ENCODE measurements around the gene SASH3. TPM values are rescaled to one million over a fixed set of nuclear protein-coding genes. Genes with fewer than 3 reads are reported as not detected.

SASH3 gene
- total and polyA plus RNA-seq, 2 donors (not counting 1 experiment from before 2014, with no cell fraction given), result 224 to 240 TPM

GRCh38 chrX:129843209-129843458, 63.4 kb downstream of the SASH3 start:
- TF ChIP-seq CTCF (IDR thresholded peaks at IDR 0.05) (no peak), EZH2 (IDR thresholded peaks at IDR 0.05; ENCODE audit: borderline replicate concordance, insufficient read depth, low read depth, low read length, poor library complexity, severe bottlenecking) (no peak)
- Histone ChIP-seq H2AFZ (ENCODE audit: insufficient read depth, low read depth, low read length, poor library complexity, severe bottlenecking) (peak overlapping the region; percentile 87), H3K9ac (ENCODE audit: low read length) (peak overlapping the region; percentile 76), H3K36me3 (replicated peaks in 1 of 2; ENCODE audit: control extremely low read depth in 1 of 2, control insufficient read depth in 1 of 2, extremely low read depth in 1 of 2, insufficient read depth in 2 of 2, low read length in 1 of 2) (no peaks in the 10 kb centered on the region), H3K9me3 (ENCODE audit: control extremely low read depth in 1 of 3, control insufficient read depth in 2 of 3, insufficient read depth in 1 of 3, low read length in 2 of 3) (no peaks in the 10 kb centered on the region), H3K4me3 (ENCODE audit: control extremely low read depth in 1 of 5, extremely low read depth in 1 of 5, insufficient read depth in 1 of 5, low read depth in 2 of 5, low read length in 4 of 5) (peak overlapping the region in 4 of 5 experiments; percentile 68 to 75 (median 72)), H4K20me1 (ENCODE audit: control insufficient read depth, insufficient read depth, low read length, poor library complexity, severe bottlenecking) (no peaks in the 10 kb centered on the region), H3K27ac (ENCODE audit: low read length in 2 of 2) (no peak overlapping the region), H3K4me2 (replicated peaks; ENCODE audit: low read depth, low read length, poor library complexity, severe bottlenecking) (peak overlapping the region; percentile 78), H3K27me3 (replicated peaks in 1 of 4; ENCODE audit: control extremely low read depth in 1 of 4, control insufficient read depth in 3 of 4, insufficient read depth in 4 of 4, low read length in 3 of 4) (peaks cover 0 to 3% (median 0%) of the 10 kb centered on the region in 4 experiments), H3K79me2 (ENCODE audit: control insufficient read depth, insufficient read depth, low read length) (no peaks in the 10 kb centered on the region), H3K4me1 (ENCODE audit: control insufficient read depth in 2 of 2, insufficient read depth in 2 of 2, low read length in 2 of 2) (peaks cover 4 to 11% of the 10 kb centered on the region in 2 donors)
- peaks cover 19% of the 10 kb centered on the region for H3K4me1 Mint-ChIP-seq
- no peaks in the 10 kb centered on the region for H3K27me3 Mint-ChIP-seq
- ChIA-PET POLR2A (no interaction called here), CTCF (no interaction called here)
- H3K9me3 Mint-ChIP-seq (ENCODE audit: insufficient read depth), result no peaks in the 10 kb centered on the region
- peak overlapping the region; percentile 94 for H3K4me3 Mint-ChIP-seq
- intact Hi-C loops (cut with micrococcal nuclease), result loop anchor here (2.0 to 10.0 kb wide), 3 partner anchors 64 to 182 kb away; partner anchors contain the start of genes BCORL1 and UTP14A
- WGBS (ENCODE audit: insufficient coverage), result 0% methylated on average over 3 of the region's 23 CpGs
- no peak overlapping the region for H3K27ac Mint-ChIP-seq
- ATAC-seq (ENCODE audit: low read depth), result no peak
- DNase-seq, result no peak

- peak within 1 kb of the TSS; percentile 76 for H3K9ac ChIP-seq (ENCODE audit: low read length)
- Mint-ChIP-seq H3K4me3 (peak within 1 kb of the TSS; percentile 94), H3K27me3 (no peaks in the 10 kb centered on the region), H3K9me3 (ENCODE audit: insufficient read depth) (no peaks in the 10 kb centered on the region), H3K27ac (peak within 1 kb of the TSS; percentile 87), H3K4me1 (peaks cover 19% of the 10 kb centered on the region)
- H2AFZ ChIP-seq (ENCODE audit: insufficient read depth, low read depth, low read length, poor library complexity, severe bottlenecking), result peak within 1 kb of the TSS; percentile 87
- ChIA-PET POLR2A (interaction anchor here (0.5 to 0.6 kb wide), 2 partner anchors 108 to 1005 kb away, joined by 3 read pairs; no protein-coding TSS in a partner anchor), CTCF (interaction anchor here (0.9 kb wide), 1 partner anchor 21 kb away, joined by 3 read pairs; no protein-coding TSS in a partner anchor)
- H3K9me3 ChIP-seq (ENCODE audit: control extremely low read depth in 1 of 3, control insufficient read depth in 2 of 3, insufficient read depth in 1 of 3, low read length in 2 of 3), result no peaks in the 10 kb centered on the region
- DNase-seq (peak; percentile 89), ATAC-seq (ENCODE audit: low read depth) (peak; percentile 99)
- H3K27me3 ChIP-seq (replicated peaks in 1 of 4; ENCODE audit: control extremely low read depth in 1 of 4, control insufficient read depth in 3 of 4, insufficient read depth in 4 of 4, low read length in 3 of 4), result peaks cover 0 to 3% (median 0%) of the 10 kb centered on the region in 4 experiments
- H4K20me1 ChIP-seq (ENCODE audit: control insufficient read depth, insufficient read depth, low read length, poor library complexity, severe bottlenecking), result no peaks in the 10 kb centered on the region
- WGBS (ENCODE audit: insufficient coverage), result 0% methylated on average over 41 of the region's 72 CpGs
- H3K79me2 ChIP-seq (ENCODE audit: control insufficient read depth, insufficient read depth, low read length), result no peaks in the 10 kb centered on the region
- peak within 1 kb of the TSS; percentile 78 for H3K4me2 ChIP-seq (replicated peaks; ENCODE audit: low read depth, low read length, poor library complexity, severe bottlenecking)
- H3K4me3 ChIP-seq (ENCODE audit: control extremely low read depth in 1 of 5, extremely low read depth in 1 of 5, insufficient read depth in 1 of 5, low read depth in 2 of 5, low read length in 4 of 5), result peak within 1 kb of the TSS; percentile 8 to 75 (median 72)
- TF ChIP-seq CTCF (IDR thresholded peaks at IDR 0.05) (no peak), EZH2 (IDR thresholded peaks at IDR 0.05; ENCODE audit: borderline replicate concordance, insufficient read depth, low read depth, low read length, poor library complexity, severe bottlenecking) (no peak)
- no peaks in the 10 kb centered on the region for H3K36me3 ChIP-seq (replicated peaks in 1 of 2; ENCODE audit: control extremely low read depth in 1 of 2, control insufficient read depth in 1 of 2, extremely low read depth in 1 of 2, insufficient read depth in 2 of 2, low read length in 1 of 2)
- intact Hi-C loops (cut with micrococcal nuclease), result loop anchor here (2.0 to 10.0 kb wide), 3 partner anchors 63 to 181 kb away; partner anchors contain the start of genes BCORL1 and UTP14A
- H3K27ac ChIP-seq (ENCODE audit: low read length in 2 of 2), result peak within 1 kb of the TSS in 1 of 2 donors; percentile 54
- peaks cover 4 to 11% of the 10 kb centered on the region in 2 donors for H3K4me1 ChIP-seq (ENCODE audit: control insufficient read depth in 2 of 2, insufficient read depth in 2 of 2, low read length in 2 of 2)
Measured at GRCh38 chrX:129843459-129844306, 63.9 kb downstream of the SASH3 start, which contains the start of gene ZDHHC9. ZDHHC9 (minus strand) TSS chrX:129843886; CDS start chrX:129841945, 1,941 bp downstream.
